ENCODE data around the gene P4HA2.
"Not testable (repeated sequence)": the region's sequence is repeated elsewhere in the genome, so short reads cannot be mapped to it uniquely, and the experiment has no call there.

P4HA2 gene

DNA sequence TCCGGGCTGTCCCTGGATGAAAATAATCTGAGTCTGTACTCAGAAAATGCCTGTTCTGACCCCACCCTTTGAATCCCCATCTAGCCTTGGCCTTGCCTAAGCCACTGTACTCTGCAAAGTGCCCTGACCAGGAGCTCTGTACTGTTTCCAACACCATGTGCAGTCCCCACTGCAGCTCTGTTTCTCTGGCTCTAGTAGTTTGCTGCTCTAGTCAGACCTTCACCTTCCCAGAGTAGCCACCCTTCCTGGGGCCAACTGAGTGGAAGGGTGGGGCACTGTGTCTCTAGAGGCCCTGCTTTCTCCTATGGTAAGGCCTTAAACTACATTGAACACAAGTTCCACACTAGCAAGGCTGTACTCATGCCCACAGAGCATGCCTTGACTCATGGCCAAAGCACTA, 31.9 kb downstream of the P4HA2 start:
- no peak for DNase-seq

DNA sequence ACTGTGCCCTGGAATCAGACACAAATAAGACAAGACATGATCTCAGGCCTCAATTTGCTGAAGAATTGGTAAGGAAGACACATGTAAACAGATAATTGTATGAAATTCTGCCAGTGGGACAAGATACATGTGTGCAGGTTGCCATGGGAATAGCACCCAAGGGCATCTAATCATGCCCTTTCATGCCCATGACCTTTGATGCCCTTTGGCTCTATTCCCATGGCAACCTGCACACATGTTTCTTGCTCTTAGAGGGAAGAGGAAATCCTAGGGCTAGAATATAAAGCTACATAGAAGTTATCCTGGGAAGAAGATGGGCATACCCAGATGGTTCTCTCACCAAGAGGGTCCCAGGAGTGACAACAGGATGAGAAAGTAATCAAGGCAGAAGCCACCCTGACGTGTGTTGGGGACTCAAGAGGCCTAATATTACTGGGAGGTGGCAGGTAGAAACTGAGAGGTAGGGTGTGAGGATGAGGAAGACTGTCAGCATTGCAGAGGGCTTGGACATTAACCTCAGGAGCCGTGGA, 34.4 kb downstream of the P4HA2 start:
- no peak for DNase-seq

GRCh38 chr5:132190161-132190817, 37.4 kb downstream of the P4HA2 start:
- DNase-seq: no peak

DNA sequence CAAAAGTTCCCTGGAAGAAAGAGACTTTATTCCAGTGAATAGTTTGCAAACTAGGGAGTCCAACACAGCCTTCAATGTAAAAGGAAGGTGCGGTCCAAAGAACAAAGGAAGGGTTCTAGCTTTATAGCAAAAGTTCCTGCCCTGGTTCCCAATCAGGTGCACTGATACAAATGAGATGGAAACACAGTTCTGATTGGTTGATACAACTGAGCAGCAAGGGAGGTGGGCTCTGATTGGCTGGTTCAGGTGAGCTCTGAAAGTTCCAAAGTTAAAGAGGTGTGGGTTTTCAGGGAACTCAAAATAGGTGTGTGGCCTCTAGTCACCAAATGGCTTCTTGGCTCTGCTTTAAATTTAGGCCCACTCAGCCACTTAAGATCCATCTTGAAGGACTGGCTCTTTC, 43.1 kb downstream of the P4HA2 start:
- no peak for DNase-seq

GRCh38 chr5:132183723-132184122, 43.9 kb downstream of the P4HA2 start:
- no peak for DNase-seq

- no peak for DNase-seq
Observed at GRCh38 chr5:132182359-132183040, 45.2 kb downstream of the P4HA2 start.

GRCh38 chr5:132181011-132181629, 46.5 kb downstream of the P4HA2 start:
- DNase-seq: no peak

- no peak for DNase-seq
Observed at GRCh38 chr5:132180134-132180745, 47.4 kb downstream of the P4HA2 start.

GRCh38 chr5:132179405-132179804, 48.2 kb downstream of the P4HA2 start:
- DNase-seq: no peak

DNA sequence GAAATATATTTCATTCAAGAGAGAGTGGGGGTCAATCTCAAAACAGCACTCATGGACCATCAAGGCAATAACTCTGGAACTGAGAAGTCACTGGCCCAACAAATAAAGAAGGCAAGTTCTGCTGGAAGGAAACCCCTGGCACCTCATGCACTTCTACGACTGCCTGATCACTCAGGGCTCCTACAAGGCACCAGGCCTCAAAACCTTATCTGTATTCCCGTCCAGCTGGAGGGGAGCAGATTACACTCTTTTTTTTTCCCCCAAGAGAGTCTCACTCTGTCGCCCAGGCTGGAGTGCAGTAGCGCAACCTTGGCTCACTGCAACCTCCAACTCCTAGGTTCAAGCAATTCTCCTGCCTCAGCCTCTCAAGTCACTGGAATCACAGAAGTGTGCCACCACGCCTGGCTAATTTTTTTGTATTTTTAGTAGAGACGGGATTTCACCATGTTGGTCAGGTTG, 49.9 kb downstream of the P4HA2 start:
- DNase-seq: no peak

GRCh38 chr5:132176987-132177386, 50.7 kb downstream of the P4HA2 start:
- no peak for DNase-seq

DNA sequence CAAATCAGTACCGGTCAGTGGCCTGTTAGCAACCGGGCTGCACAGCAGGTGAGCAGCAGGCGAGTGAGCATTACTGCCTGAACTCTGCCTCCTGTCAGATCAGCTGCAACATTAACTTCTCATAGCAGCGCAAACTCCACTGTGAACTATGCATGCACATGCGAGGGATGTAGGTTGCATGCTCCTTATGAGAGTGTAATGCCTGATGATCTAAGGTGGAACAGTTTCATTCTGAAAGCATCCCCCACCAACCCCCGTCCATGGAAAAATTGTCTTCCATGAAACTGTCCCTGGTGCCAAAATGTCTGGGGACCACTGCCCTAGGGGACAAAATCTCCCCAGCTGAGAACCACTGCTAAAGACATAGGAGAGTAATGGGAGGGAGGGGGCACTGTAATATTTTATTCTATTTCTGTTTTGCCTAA, 51.1 kb downstream of the P4HA2 start:
- no peak for DNase-seq

DNA sequence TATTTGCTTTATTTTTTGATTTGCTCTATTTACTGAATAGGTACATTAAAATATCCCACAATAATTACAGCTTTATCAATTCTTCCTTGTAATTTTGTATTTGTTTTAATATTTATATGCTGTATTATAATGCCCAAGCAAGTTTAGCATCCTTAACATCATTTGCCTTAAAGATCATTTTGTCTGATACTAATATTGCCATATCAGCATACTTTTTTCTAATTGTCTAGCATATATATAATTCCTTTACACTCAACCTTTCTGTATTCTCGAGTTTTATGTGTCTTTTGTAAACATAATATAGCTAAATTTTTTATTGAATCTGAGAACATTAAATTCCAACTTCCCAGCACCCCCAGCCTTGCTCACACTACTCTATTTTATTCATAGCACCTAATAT, 64.7 kb downstream of the P4HA2 start:
- no peak for DNase-seq

DNA sequence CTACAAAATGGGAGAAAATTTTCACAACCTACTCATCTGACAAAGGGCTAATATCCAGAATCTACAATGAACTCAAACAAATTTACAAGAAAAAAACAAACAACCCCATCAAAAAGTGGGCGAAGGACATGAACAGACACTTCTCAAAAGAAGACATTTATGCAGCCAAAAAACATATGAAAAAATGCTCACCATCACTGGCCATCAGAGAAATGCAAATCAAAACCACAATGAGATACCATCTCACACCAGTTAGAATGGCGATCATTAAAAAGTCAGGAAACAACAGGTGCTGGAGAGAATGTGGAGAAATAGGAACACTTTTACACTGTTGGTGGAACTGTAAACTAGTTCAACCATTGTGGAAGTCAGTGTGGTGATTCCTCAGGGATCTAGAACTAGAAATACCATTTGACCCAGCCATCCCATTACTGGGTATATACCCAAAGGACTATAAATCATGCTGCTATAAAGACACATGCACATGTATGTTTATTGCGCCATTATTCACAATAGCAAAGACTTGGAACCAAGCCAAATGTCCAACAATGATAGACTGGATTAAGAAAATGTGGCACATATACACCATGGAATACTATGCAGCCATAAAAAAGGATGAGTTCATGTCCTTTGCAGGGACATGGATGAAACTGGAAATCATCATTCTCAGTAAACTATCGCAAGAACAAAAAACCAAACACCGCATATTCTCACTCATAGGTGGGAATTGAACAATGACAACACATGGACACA, 65.9 kb downstream of the P4HA2 start:
- DNase-seq: not testable (repeated sequence)

GRCh38 chr5:132156413-132156812, 71.2 kb downstream of the P4HA2 start:
- no peak for DNase-seq

- DNase-seq: no peak
Observed at GRCh38 chr5:132150565-132150964, 77.1 kb downstream of the P4HA2 start.

DNA sequence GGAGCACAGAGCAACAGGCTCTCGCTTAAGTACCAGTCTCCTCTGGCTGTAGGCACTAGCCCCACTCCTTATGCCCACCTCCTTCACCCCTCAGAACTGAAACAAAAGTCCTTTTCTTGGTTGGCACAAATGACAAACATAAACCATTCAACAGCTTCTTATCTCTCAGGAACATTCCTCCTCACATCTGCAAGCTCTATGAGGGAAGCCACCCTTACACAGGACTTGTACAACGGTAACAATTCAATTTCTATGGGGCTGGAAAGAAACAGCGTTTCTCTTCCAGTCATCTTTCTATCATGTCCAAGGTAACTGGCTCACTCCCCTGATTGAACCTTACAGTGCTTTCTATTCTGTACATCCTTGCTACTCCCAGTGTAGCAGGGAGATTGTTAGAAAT, 80.0 kb downstream of the P4HA2 start:
- DNase-seq: no peak

GRCh38 chr5:132145326-132145725, 82.3 kb downstream of the P4HA2 start:
- not testable (repeated sequence) for DNase-seq

- no peak for DNase-seq
Observed at GRCh38 chr5:132143148-132143547, 84.5 kb downstream of the P4HA2 start.

DNA sequence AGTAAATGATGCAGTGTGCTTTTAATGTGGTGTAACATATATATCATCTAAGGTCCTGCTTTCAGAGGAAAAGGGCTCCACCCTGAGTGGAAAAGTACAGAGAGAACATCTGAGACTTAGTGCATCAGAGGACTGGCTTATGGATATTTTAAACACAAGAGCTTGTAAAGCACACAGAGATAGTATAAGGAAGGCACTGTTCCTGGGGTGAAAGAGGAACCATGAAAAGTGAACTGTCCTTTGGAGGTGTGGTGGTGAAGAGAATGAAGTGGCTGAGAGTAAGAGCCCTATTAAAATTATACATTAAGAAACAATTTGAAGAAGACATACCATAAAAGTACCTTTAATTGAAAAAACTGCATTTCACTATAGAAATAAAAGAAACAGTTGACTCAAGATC, 85.2 kb downstream of the P4HA2 start:
- DNase-seq: no peak

Data from CD4-positive, alpha-beta T cell treated with Interleukin-17A for 4 hours (primary cell).